OCI-LY7 (cell line): ENCODE measurements around the gene KIF14.

Experiments used
- EZH2phosphoT487 ChIP-seq: fragments of 200-600 bp; sonication (generic); IDR thresholded peaks from 2 replicates; pipeline ENCODE4 v1.6.1; 2018; ENCODE audit warnings: low read depth, borderline replicate concordance, mild to moderate bottlenecking, mixed run types, antibody characterized with exemption, low read length, moderate library complexity, mixed read lengths
- TF ChIP-seq, protein P1 (sequence below): fragments of 200-600 bp; sonication (generic); conservative IDR thresholded peaks from 2 replicates; pipeline ENCODE4 v1.5.1; 2014; ENCODE audit warnings: mild to moderate bottlenecking, antibody characterized with exemption, low read length, moderate library complexity, mixed read lengths

DNA sequence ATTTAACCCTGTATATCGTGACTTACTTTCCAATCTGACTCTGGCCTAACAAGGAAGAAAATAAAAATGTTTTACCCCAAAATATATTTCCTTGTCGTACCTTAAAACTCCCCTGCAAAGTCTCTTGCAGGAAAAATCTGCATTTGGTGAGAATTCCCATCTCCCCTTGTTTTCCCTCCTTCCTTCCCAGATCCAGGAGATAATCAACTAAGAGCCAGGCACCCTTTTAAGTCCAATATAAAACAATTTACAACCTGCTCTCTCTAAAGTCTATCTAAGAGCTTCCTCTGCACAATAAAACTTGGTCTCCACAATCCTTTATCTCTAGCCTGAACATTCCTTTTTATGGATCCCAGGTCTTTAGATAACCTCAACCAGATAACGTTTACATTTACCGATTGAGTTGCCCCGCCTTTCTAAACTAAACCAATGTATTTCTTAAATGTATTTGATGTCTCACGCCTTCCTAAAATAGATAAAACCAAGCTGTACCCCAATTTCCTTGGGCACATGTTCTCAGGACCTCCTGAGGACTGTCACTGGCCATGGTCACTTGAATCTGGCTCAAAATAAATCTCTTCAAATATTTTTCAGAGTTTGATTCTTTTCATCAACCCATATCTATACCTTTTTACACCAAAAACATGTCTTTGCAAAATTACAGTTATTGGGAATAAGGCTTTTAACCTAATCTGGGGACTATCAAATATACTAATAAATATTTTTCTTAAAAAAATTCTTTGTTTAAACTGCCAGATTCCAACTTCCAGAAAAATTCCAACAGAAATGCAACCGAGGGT, 48.2 kb upstream of the KIF14 start:
- TF ChIP-seq, protein P1, sequence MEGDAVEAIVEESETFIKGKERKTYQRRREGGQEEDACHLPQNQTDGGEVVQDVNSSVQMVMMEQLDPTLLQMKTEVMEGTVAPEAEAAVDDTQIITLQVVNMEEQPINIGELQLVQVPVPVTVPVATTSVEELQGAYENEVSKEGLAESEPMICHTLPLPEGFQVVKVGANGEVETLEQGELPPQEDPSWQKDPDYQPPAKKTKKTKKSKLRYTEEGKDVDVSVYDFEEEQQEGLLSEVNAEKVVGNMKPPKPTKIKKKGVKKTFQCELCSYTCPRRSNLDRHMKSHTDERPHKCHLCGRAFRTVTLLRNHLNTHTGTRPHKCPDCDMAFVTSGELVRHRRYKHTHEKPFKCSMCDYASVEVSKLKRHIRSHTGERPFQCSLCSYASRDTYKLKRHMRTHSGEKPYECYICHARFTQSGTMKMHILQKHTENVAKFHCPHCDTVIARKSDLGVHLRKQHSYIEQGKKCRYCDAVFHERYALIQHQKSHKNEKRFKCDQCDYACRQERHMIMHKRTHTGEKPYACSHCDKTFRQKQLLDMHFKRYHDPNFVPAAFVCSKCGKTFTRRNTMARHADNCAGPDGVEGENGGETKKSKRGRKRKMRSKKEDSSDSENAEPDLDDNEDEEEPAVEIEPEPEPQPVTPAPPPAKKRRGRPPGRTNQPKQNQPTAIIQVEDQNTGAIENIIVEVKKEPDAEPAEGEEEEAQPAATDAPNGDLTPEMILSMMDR, result no peak
- TF ChIP-seq EZH2phosphoT487, result no peak
